Sigmoid colon (tissue), 4 donors: ENCODE measurements around the gene DAZ3.
"Not testable (repeated sequence)": the region's sequence is repeated elsewhere in the genome, so short reads cannot be mapped to it uniquely, and the experiment has no call there.

ENCODE experiments used
- CTCF ChIP-seq, 4 experiments: fragments of 450-650 bp in 3 of 4; fragments of 200-600 bp in 1 of 4; IDR thresholded peaks; one replicate each; pipeline ENCODE4 v1.5.1; 2016 to 2019; ENCODE audit warnings: antibody characterized with exemption in 4 of 4, mild to moderate bottlenecking in 3 of 4, moderate library complexity in 2 of 4
- POLR2A ChIP-seq, 2 donors: fragments of 450-650 bp; IDR thresholded peaks; one replicate each; pipeline ENCODE4 v1.6.1; 2016; ENCODE audit warnings: antibody characterized with exemption in 2 of 2, mild to moderate bottlenecking in 2 of 2, moderate library complexity in 2 of 2
- POLR2AphosphoS5 ChIP-seq, 4 donors: sonication (generic); formaldehyde crosslinking; IDR thresholded peaks; one replicate each; pipeline ENCODE4 v1.6.1; 2017; ENCODE audit warnings: antibody characterized with exemption in 4 of 4

GRCh38 chrY:24824184-24824879 lies 11.1 kb upstream of the DAZ3 start:
- not testable (repeated sequence) for TF ChIP-seq POLR2A, CTCF, POLR2AphosphoS5 (IDR thresholded peaks at IDR 0.05)
